HL-60/S4 treated with retinoic acid at 250 ng/mL for 4 days and 3 days (cell line): ENCODE measurements around the gene RASSF7.

Experiments
- in situ Hi-C: fragments of 300-500 bp; cut with MboI; formaldehyde crosslinking; loops from 2 replicates; pipeline ENCODE4 v1.7.0; 2022; ENCODE audit warnings: low sequenced_read_pairs

The RASSF7 gene

GRCh38 chr11:550746-551085 is 10.1 kb upstream of the RASSF7 start:
- in situ Hi-C loops, result no loop called here

- in situ Hi-C loops, result no loop called here
Measured at GRCh38 chr11:551131-551530, 9.6 kb upstream of the RASSF7 start.

- in situ Hi-C loops, result no loop called here
Measured at GRCh38 chr11:551596-551995, 9.2 kb upstream of the RASSF7 start.

- in situ Hi-C loops, result no loop called here
Measured at GRCh38 chr11:553083-553987, 7.4 kb upstream of the RASSF7 start.

GRCh38 chr11:553988-554340 is 6.8 kb upstream of the RASSF7 start:
- in situ Hi-C loops, result no loop called here

GRCh38 chr11:554428-555226 is 6.1 kb upstream of the RASSF7 start:
- in situ Hi-C loops, result no loop called here

- in situ Hi-C loops, result no loop called here
Measured at GRCh38 chr11:555227-555779, 5.5 kb upstream of the RASSF7 start.

- in situ Hi-C loops, result no loop called here
Measured at GRCh38 chr11:555780-556661, 4.7 kb upstream of the RASSF7 start.

- in situ Hi-C loops, result no loop called here
Measured at GRCh38 chr11:556662-557256, 4.0 kb upstream of the RASSF7 start.

GRCh38 chr11:557328-558132 is 3.2 kb upstream of the RASSF7 start:
- in situ Hi-C loops, result no loop called here

- in situ Hi-C loops, result no loop called here
Measured at GRCh38 chr11:558503-558902, 2.3 kb upstream of the RASSF7 start.

GRCh38 chr11:559020-559620 is 1.6 kb upstream of the RASSF7 start:
- in situ Hi-C loops, result no loop called here

- in situ Hi-C loops, result no loop called here
Measured at GRCh38 chr11:559712-560304, 962 bp upstream of the RASSF7 start.

- in situ Hi-C loops, result no loop called here
Measured at GRCh38 chr11:561148-562003, 606 bp downstream of the RASSF7 start.

GRCh38 chr11:562046-562645 is 1.4 kb downstream of the RASSF7 start:
- in situ Hi-C loops, result no loop called here

- in situ Hi-C loops, result no loop called here
Measured at GRCh38 chr11:563066-563811, 2.5 kb downstream of the RASSF7 start.
